Retinal pigment epithelial cell (primary cell): ENCODE results near the gene OGDH.

Experiments used
- DNase-seq: peaks from one replicate; pipeline ENCODE4 v3.0.0-alpha.2; 2010; ENCODE audit warnings: low read depth
- H3K4me3 ChIP-seq: 2 replicates; pipeline ENCODE4 v1.5.1; 2011; ENCODE audit warnings: mild to moderate bottlenecking, low read length, control low read depth, moderate library complexity
- CTCF ChIP-seq: conservative IDR thresholded peaks from 2 replicates; pipeline ENCODE4 v1.5.1; 2011; ENCODE audit warnings: low read depth, low read length, control low read depth, inconsistent platforms

OGDH gene

GRCh38 chr7:44621034-44621749, 14.8 kb downstream of the OGDH start:
- no peak for TF ChIP-seq CTCF
- H3K4me3 ChIP-seq = no peak overlapping the region
- no peak for DNase-seq

GRCh38 chr7:44621750-44622103, 15.3 kb downstream of the OGDH start:
- H3K4me3 ChIP-seq = no peak overlapping the region
- no peak for TF ChIP-seq CTCF
- no peak for DNase-seq

GRCh38 chr7:44622342-44623151, 16.1 kb downstream of the OGDH start:
- DNase-seq = no peak
- no peak for TF ChIP-seq CTCF
- H3K4me3 ChIP-seq = no peak overlapping the region

GRCh38 chr7:44624318-44624717, 17.9 kb downstream of the OGDH start:
- no peak overlapping the region for H3K4me3 ChIP-seq
- TF ChIP-seq CTCF = no peak

GRCh38 chr7:44625526-44626471, 19.4 kb downstream of the OGDH start:
- no peak overlapping the region for H3K4me3 ChIP-seq
- DNase-seq = no peak
- no peak for TF ChIP-seq CTCF

More at GRCh38 chr7:44624318-44624717, 17.9 kb downstream of the OGDH start:
- no peak for DNase-seq

GRCh38 chr7:44626620-44627019, 20.2 kb downstream of the OGDH start:
- DNase-seq = no peak
- no peak overlapping the region for H3K4me3 ChIP-seq
- no peak for TF ChIP-seq CTCF
